ENCODE results near the gene KEAP1. TPM values are rescaled to one million over a fixed set of nuclear protein-coding genes. Genes with fewer than 3 reads are reported as not detected.

KEAP1 gene
- total and polyA plus RNA-seq, 10 of the 15 experiments (the other 5 are each of a cell fraction or from before 2014, with no cell fraction given): 1.4 to 87.7 (median 48.6) TPM

DNA sequence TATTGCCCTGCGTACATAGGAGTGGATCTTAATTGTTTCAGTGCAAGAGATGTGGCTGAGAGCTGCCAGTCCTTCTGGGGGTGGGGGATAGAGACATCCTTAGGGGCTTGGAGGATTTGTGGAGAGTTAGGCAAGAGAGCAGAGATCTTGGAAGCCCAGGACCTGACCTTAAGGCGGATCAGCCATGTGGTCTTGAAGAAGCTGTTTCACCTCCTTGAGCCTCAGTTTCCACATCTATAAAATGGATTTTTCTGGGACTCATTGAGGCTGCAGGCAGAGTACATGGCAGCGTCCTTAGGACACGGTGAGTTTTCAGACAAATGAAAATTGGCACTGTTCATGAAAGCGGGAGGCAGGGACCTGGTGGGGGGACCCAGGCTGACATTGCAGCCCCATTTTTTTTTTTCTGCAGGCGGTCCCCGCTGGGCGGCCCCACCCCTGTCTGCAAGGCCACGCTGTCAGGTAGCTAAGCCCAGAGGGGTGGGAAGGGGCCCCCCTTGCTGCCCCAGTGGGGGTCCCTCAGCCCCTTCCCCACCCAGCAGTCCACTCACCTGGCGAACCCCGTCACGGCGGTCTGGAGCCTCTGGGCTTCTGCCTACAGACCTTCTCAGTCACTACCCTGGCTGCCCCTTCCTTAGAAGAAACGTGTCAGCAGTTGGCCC, 52.8 kb downstream of the KEAP1 start:
- no peaks in the 10 kb centered on the region for H3K27me3 ChIP-seq (replicated peaks in 1 of 2; ENCODE audit: control insufficient read depth in 2 of 2, insufficient read depth in 2 of 2, low read length in 1 of 2)
- DNase-seq (ENCODE audit: low read depth, low spot score): no peak
- FAIRE-seq: no peak
- no peaks in the 10 kb centered on the region for H3K79me2 ChIP-seq (ENCODE audit: control insufficient read depth, insufficient read depth, low read length)
- SMC1A ChIA-PET (ENCODE audit: uncharacterized antibody, unreplicated experiment): no interaction called here
- POLR2A ChIA-PET: interaction anchor here (0.5 kb wide), 1 partner anchor 40 kb away, joined by 4 read pairs; no protein-coding TSS in a partner anchor
- H3K9ac ChIP-seq (ENCODE audit: control insufficient read depth, insufficient read depth, low read length): no peak overlapping the region
- no peaks in the 10 kb centered on the region for H3K9me3 ChIP-seq (replicated peaks; ENCODE audit: control insufficient read depth, insufficient read depth, low read length)
- in situ Hi-C loops (cut with MboI): no loop called here
- H3K36me3 ChIP-seq (ENCODE audit: control insufficient read depth in 2 of 2, insufficient read depth in 2 of 2, low read length in 1 of 2): peaks cover 0 to 2% of the 10 kb centered on the region in 2 experiments; a peak in 3 of 4 replicates
- no peak overlapping the region for H3K27ac ChIP-seq (ENCODE audit: control insufficient read depth, insufficient read depth)
- RAD21 ChIA-PET (ENCODE audit: unreplicated experiment): no interaction called here
- no peak for ATAC-seq
- H2AFZ ChIP-seq (ENCODE audit: control insufficient read depth, low read depth, low read length): no peak overlapping the region
- H3K4me2 ChIP-seq (ENCODE audit: control insufficient read depth, insufficient read depth): no peak overlapping the region
- H4K20me1 ChIP-seq (ENCODE audit: control insufficient read depth, insufficient read depth): no peaks in the 10 kb centered on the region
- no TSS peak for BruUV-seq (replicated peaks)
- CTCF ChIA-PET: interaction anchor here (0.7 kb wide), 1 partner anchor 179 kb away, joined by 3 read pairs; the partner anchor contains the start of gene ICAM1
- no peak overlapping the region for H3K4me3 ChIP-seq
- 82% methylated on average over 14 of the region's 14 CpGs for WGBS (ENCODE audit: insufficient coverage, insufficient replicate concordance, low lambda C conversion rate, missing lambda C conversion rate)
- intact Hi-C loops (cut with micrococcal nuclease; ENCODE audit: unreplicated experiment): no loop called here
- no peaks in the 10 kb centered on the region for H3K4me1 ChIP-seq (ENCODE audit: control insufficient read depth, insufficient read depth, low read length)
- no peak for TF ChIP-seq RBBP5 (conservative IDR thresholded peaks at IDR 0.05)
- no peak for TF ChIP-seq ATF7 (IDR thresholded peaks at IDR 0.05; ENCODE audit: low read depth)
- TF ChIP-seq RB1 (IDR thresholded peaks at IDR 0.05; ENCODE audit: borderline replicate concordance): no peak
- TF ChIP-seq PBX3 (IDR thresholded peaks at IDR 0.05; ENCODE audit: insufficient replicate concordance, low read depth, low read length): no peak
- no peak for TF ChIP-seq CHD4 (IDR thresholded peaks at IDR 0.05)
- TF ChIP-seq ZBTB11 (CRISPR knock-in tag; IDR thresholded peaks at IDR 0.05): no peak
- no peak for TF ChIP-seq ZNF207 (IDR thresholded peaks at IDR 0.05; ENCODE audit: borderline replicate concordance)
- no peak for TF ChIP-seq IRF3 (IDR thresholded peaks at IDR 0.05)
- no peak for TF ChIP-seq FOS (IDR thresholded peaks at IDR 0.05; ENCODE audit: borderline replicate concordance, extremely low read depth, insufficient read length)
- TF ChIP-seq ETV6 (conservative IDR thresholded peaks at IDR 0.05 in 1 of 2, IDR thresholded peaks at IDR 0.05 in 1 of 2; ENCODE audit: borderline replicate concordance in 1 of 2, low read depth in 1 of 2): no peak
- TF ChIP-seq IRF5 (IDR thresholded peaks at IDR 0.05; ENCODE audit: borderline replicate concordance): no peak
- no peak for TF ChIP-seq SREBF1 (IDR thresholded peaks at IDR 0.05; ENCODE audit: low read length)

Data from GM12878 (cell line).